ENCODE data around the gene RANBP17. TPM values are rescaled to one million over a fixed set of nuclear protein-coding genes. Genes with fewer than 3 reads are reported as not detected.
"Not testable (repeated sequence)": the region's sequence is repeated elsewhere in the genome, so short reads cannot be mapped to it uniquely, and the experiment has no call there.

Gene RANBP17
- total RNA-seq, 2 donors from 2014 or later = not detected

GRCh38 chr5:170848033-170848432 is 13.8 kb upstream of the RANBP17 start:
- H3K4me3 Mint-ChIP-seq = no peak overlapping the region
- no peaks in the 10 kb centered on the region for H3K4me1 Mint-ChIP-seq
- H3K27me3 Mint-ChIP-seq = peaks cover 7% of the 10 kb centered on the region
- no peak overlapping the region for H3K27ac Mint-ChIP-seq
- DNase-seq (no peak), ATAC-seq (no peak)
- no peaks in the 10 kb centered on the region for H3K36me3 Mint-ChIP-seq (ENCODE audit: low read depth)
- H3K9me3 ChIP-seq (ENCODE audit: control insufficient read depth, low read length, poor library complexity, severe bottlenecking) = no peaks in the 10 kb centered on the region

- H3K4me1 Mint-ChIP-seq = no peaks in the 10 kb centered on the region
- H3K27me3 Mint-ChIP-seq = peaks cover 7% of the 10 kb centered on the region
- no peaks in the 10 kb centered on the region for H3K9me3 ChIP-seq (ENCODE audit: control insufficient read depth, low read length, poor library complexity, severe bottlenecking)
- H3K36me3 Mint-ChIP-seq (ENCODE audit: low read depth) = no peaks in the 10 kb centered on the region
- H3K4me3 Mint-ChIP-seq = no peak overlapping the region
- no peak overlapping the region for H3K27ac Mint-ChIP-seq
- no peak for ATAC-seq
- no peak for DNase-seq
These were observed 12.4 kb upstream of the RANBP17 start for GRCh38 chr5:170849374-170849773.

GRCh38 chr5:170854566-170854965 is 7.3 kb upstream of the RANBP17 start:
- ATAC-seq = no peak
- H3K9me3 ChIP-seq (ENCODE audit: control insufficient read depth, low read length, poor library complexity, severe bottlenecking) = no peaks in the 10 kb centered on the region
- Mint-ChIP-seq H3K4me1 (no peaks in the 10 kb centered on the region), H3K4me3 (no peak overlapping the region), H3K27me3 (peaks cover 7% of the 10 kb centered on the region), H3K36me3 (ENCODE audit: low read depth) (no peaks in the 10 kb centered on the region), H3K27ac (no peak overlapping the region)
- DNase-seq = no peak

GRCh38 chr5:170857066-170857465 is 4.8 kb upstream of the RANBP17 start:
- H3K27me3 Mint-ChIP-seq = peaks cover 3% of the 10 kb centered on the region
- DNase-seq = no peak

GRCh38 chr5:170860415-170860814 is 1.4 kb upstream of the RANBP17 start:
- Mint-ChIP-seq H3K36me3 (ENCODE audit: low read depth) (peaks cover 2% of the 10 kb centered on the region), H3K27me3 (peaks cover 5% of the 10 kb centered on the region), H3K4me1 (no peaks in the 10 kb centered on the region), H3K27ac (no peak overlapping the region), H3K4me3 (no peak overlapping the region)
- no peak for DNase-seq
- no peak for ATAC-seq
- H3K9me3 ChIP-seq (ENCODE audit: control insufficient read depth, low read length, poor library complexity, severe bottlenecking) = no peaks in the 10 kb centered on the region

More at GRCh38 chr5:170857066-170857465, 4.8 kb upstream of the RANBP17 start:
- peaks cover 2% of the 10 kb centered on the region for H3K36me3 Mint-ChIP-seq (ENCODE audit: low read depth)
- no peak for ATAC-seq
- H3K4me1 Mint-ChIP-seq = no peaks in the 10 kb centered on the region
- H3K4me3 Mint-ChIP-seq = no peak overlapping the region
- H3K9me3 ChIP-seq (ENCODE audit: control insufficient read depth, low read length, poor library complexity, severe bottlenecking) = no peaks in the 10 kb centered on the region
- H3K27ac Mint-ChIP-seq = no peak overlapping the region

GRCh38 chr5:170860818-170861666 is 776 bp upstream of the RANBP17 start:
- Mint-ChIP-seq H3K36me3 (ENCODE audit: low read depth) (peaks cover 2% of the 10 kb centered on the region), H3K27me3 (peaks cover 6% of the 10 kb centered on the region), H3K4me1 (no peaks in the 10 kb centered on the region), H3K27ac (no peak overlapping the region), H3K4me3 (no peak overlapping the region)
- no peaks in the 10 kb centered on the region for H3K9me3 ChIP-seq (ENCODE audit: control insufficient read depth, low read length, poor library complexity, severe bottlenecking)
- no peak for ATAC-seq
- DNase-seq = no peak

- ATAC-seq (no peak), DNase-seq (no peak)
- H3K36me3 Mint-ChIP-seq (ENCODE audit: low read depth) = peaks cover 2% of the 10 kb centered on the region
- H3K27me3 Mint-ChIP-seq = peaks cover 10% of the 10 kb centered on the region
- H3K4me3 Mint-ChIP-seq = no peak overlapping the region
- no peak overlapping the region for H3K27ac Mint-ChIP-seq
- no peaks in the 10 kb centered on the region for H3K9me3 ChIP-seq (ENCODE audit: control insufficient read depth, low read length, poor library complexity, severe bottlenecking)
- H3K4me1 Mint-ChIP-seq = no peaks in the 10 kb centered on the region
These were observed 226 bp upstream of the RANBP17 start for GRCh38 chr5:170861667-170861916.

GRCh38 chr5:170863646-170864045 is 1.8 kb downstream of the RANBP17 start:
- Mint-ChIP-seq H3K4me3 (no peak overlapping the region), H3K27me3 (peaks cover 10% of the 10 kb centered on the region), H3K4me1 (no peaks in the 10 kb centered on the region), H3K36me3 (ENCODE audit: low read depth) (peaks cover 2% of the 10 kb centered on the region), H3K27ac (no peak overlapping the region)
- no peaks in the 10 kb centered on the region for H3K9me3 ChIP-seq (ENCODE audit: control insufficient read depth, low read length, poor library complexity, severe bottlenecking)
- no peak for DNase-seq
- no peak for ATAC-seq

GRCh38 chr5:170865622-170866021 is 3.8 kb downstream of the RANBP17 start:
- H3K36me3 Mint-ChIP-seq (ENCODE audit: low read depth) = peaks cover 2% of the 10 kb centered on the region
- peaks cover 10% of the 10 kb centered on the region for H3K27me3 Mint-ChIP-seq
- no peaks in the 10 kb centered on the region for H3K9me3 ChIP-seq (ENCODE audit: control insufficient read depth, low read length, poor library complexity, severe bottlenecking)
- ATAC-seq (no peak), DNase-seq (no peak)
- H3K4me1 Mint-ChIP-seq = no peaks in the 10 kb centered on the region
- no peak overlapping the region for H3K4me3 Mint-ChIP-seq
- no peak overlapping the region for H3K27ac Mint-ChIP-seq

- Mint-ChIP-seq H3K4me3 (no peak overlapping the region), H3K27ac (no peak overlapping the region), H3K36me3 (ENCODE audit: low read depth) (no peaks in the 10 kb centered on the region), H3K27me3 (peaks cover 7% of the 10 kb centered on the region), H3K4me1 (no peaks in the 10 kb centered on the region)
- DNase-seq (no peak), ATAC-seq (no peak)
- H3K9me3 ChIP-seq (ENCODE audit: control insufficient read depth, low read length, poor library complexity, severe bottlenecking) = no peaks in the 10 kb centered on the region
These were observed 6.0 kb downstream of the RANBP17 start for GRCh38 chr5:170867825-170868224.

- not testable (repeated sequence) for H3K9me3 ChIP-seq (ENCODE audit: control insufficient read depth, low read length, poor library complexity, severe bottlenecking); H3K4me3 Mint-ChIP-seq; H3K36me3 Mint-ChIP-seq (ENCODE audit: low read depth); H3K27me3 Mint-ChIP-seq; H3K27ac Mint-ChIP-seq; ATAC-seq; DNase-seq; H3K4me1 Mint-ChIP-seq
These were observed 8.6 kb downstream of the RANBP17 start for GRCh38 chr5:170870390-170870789.

GRCh38 chr5:170874017-170874416 is 12.2 kb downstream of the RANBP17 start:
- Mint-ChIP-seq H3K27ac (no peak overlapping the region), H3K27me3 (no peaks in the 10 kb centered on the region), H3K4me3 (no peak overlapping the region), H3K4me1 (no peaks in the 10 kb centered on the region), H3K36me3 (ENCODE audit: low read depth) (no peaks in the 10 kb centered on the region)
- H3K9me3 ChIP-seq (ENCODE audit: control insufficient read depth, low read length, poor library complexity, severe bottlenecking) = no peaks in the 10 kb centered on the region
- no peak for DNase-seq
- ATAC-seq = no peak

GRCh38 chr5:170875811-170876210 is 14.0 kb downstream of the RANBP17 start:
- Mint-ChIP-seq H3K36me3 (ENCODE audit: low read depth) (no peaks in the 10 kb centered on the region), H3K4me3 (no peak overlapping the region), H3K27me3 (no peaks in the 10 kb centered on the region), H3K4me1 (no peaks in the 10 kb centered on the region), H3K27ac (no peak overlapping the region)
- no peaks in the 10 kb centered on the region for H3K9me3 ChIP-seq (ENCODE audit: control insufficient read depth, low read length, poor library complexity, severe bottlenecking)
- ATAC-seq = no peak
- DNase-seq = no peak

GRCh38 chr5:170880084-170880483 is 18.3 kb downstream of the RANBP17 start:
- ATAC-seq (no peak), DNase-seq (no peak)
- no peak overlapping the region for H3K27ac Mint-ChIP-seq
- no peaks in the 10 kb centered on the region for H3K27me3 Mint-ChIP-seq
- H3K36me3 Mint-ChIP-seq (ENCODE audit: low read depth) = no peaks in the 10 kb centered on the region
- no peaks in the 10 kb centered on the region for H3K4me1 Mint-ChIP-seq
- H3K4me3 Mint-ChIP-seq = no peak overlapping the region
- H3K9me3 ChIP-seq (ENCODE audit: control insufficient read depth, low read length, poor library complexity, severe bottlenecking) = no peaks in the 10 kb centered on the region

Measured in T-helper 17 cell (primary cell).